Fibroblast of skin of left quadriceps (primary cell): ENCODE data around the gene KTI12.

Experiments
- DNase-seq, 2 experiments: peaks; one replicate each; pipeline ENCODE4 v3.0.0-alpha.2; 2013; ENCODE audit warnings: low read depth in 2 of 2

The KTI12 gene

GRCh38 chr1:51988254-51988653 is 45.4 kb downstream of the KTI12 start:
- DNase-seq, result no peak

- no peak for DNase-seq
Measured at GRCh38 chr1:51986718-51987117, 46.9 kb downstream of the KTI12 start.

DNA sequence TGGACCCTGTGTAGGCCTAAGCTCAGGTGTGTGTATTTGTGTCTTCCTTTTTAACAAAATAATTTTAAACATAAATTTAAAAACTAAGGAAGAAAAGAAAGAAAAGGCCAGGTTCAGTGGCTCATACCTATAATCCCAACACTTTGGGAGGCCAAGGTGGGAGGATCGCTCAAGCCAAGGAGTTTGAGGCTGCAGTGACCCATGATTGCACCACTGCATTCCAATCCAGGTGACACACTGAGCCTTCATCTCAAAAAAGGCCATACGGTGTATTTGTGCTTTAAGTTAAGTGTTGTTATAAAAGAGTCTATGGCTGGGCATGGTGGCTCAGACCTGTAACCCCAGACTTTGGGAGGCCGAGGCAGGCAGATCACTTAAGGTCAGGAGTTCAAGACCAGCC is 51.4 kb downstream of the KTI12 start:
- no peak for DNase-seq
